Urinary bladder (tissue), 4 donors: ENCODE results near the gene SATL1. TPM values are rescaled to one million over a fixed set of nuclear protein-coding genes. Genes with fewer than 3 reads are reported as not detected.

Experiments used
- DNase-seq: peaks from one replicate; pipeline ENCODE4 v3.0.0-alpha.2; 2015; ENCODE audit errors: extremely low spot score
- H3K27ac ChIP-seq: one replicate; pipeline ENCODE4 v1.5.1; 2013; ENCODE audit warnings: low read depth, mild to moderate bottlenecking, moderate library complexity
- H3K36me3 ChIP-seq: one replicate; pipeline ENCODE4 v1.6.1; 2013; ENCODE audit warnings: mild to moderate bottlenecking, moderate library complexity; ENCODE audit not compliant: insufficient read depth
- H3K4me1 ChIP-seq: one replicate; pipeline ENCODE4 v1.6.1; 2013; ENCODE audit warnings: mild to moderate bottlenecking, moderate library complexity; ENCODE audit not compliant: insufficient read depth
- H3K4me3 ChIP-seq: one replicate; pipeline ENCODE4 v1.5.1; 2013; ENCODE audit warnings: low read depth, low read length
- WGBS: extraction: QIAGEN DNeasy Blood & Tissue Kit; methylation state at CpG from one replicate; pipeline ENCODE4 v1.1.7; 2013; 5-methylcytosine and 5-hydroxymethylcytosine counted together
- polyA plus RNA-seq: library from polyadenylated mRNA; stranded (reverse); fragments of 200-250 nt; gene quantifications from one replicate; pipeline ENCODE4 v1.2.3, GENCODE V29; 2013
- total RNA-seq: library from RNA; depleted of rRNA; stranded (reverse); fragments of >200 nt; gene quantifications from one replicate; pipeline ENCODE4 v1.2.3, GENCODE V29; 2014
- donor health status: healthy with polysubstance abuse.
- donor health status: healthy.

The SATL1 gene
- total and polyA plus RNA-seq, 2 donors = 0.21 TPM; not detected in 1

DNA sequence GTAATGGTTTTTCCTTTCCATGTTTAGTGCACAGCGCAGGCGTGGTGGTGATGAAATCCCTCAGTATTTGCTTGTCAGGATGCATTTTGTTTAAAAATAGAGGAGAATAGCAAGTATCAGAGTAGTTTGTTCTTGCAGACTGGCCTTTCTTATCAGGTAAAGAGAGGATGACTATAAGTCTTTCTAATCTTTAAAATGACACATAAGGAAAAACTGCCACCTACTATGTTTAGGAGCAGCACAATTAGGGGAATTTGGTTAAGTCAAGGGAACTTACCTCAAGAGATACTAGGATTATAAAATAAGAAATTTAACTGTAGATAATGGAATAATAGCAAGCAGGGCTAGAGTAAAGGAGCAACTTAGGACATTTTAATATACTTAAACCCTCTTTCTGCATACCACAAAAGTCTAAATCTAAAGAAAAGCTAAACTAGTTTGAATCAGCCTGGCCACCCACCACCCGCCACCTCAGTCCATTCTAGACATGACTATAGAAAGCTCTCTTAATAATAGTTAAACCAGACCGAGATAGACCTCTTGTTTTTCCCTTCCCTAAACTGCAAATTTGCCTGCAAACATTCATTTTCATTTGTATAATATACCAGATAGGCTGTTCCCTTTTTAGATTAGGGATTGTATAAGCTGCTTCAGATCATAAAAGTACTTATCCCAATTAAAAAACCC is 177.9 kb downstream of the SATL1 start:
- no peak for DNase-seq
- Histone ChIP-seq H3K4me1 (no peaks in the 10 kb centered on the region), H3K4me3 (no peak overlapping the region), H3K36me3 (no peaks in the 10 kb centered on the region), H3K27ac (no peak overlapping the region)
- 70% methylated on average over 4 of the region's 4 CpGs for WGBS

DNA sequence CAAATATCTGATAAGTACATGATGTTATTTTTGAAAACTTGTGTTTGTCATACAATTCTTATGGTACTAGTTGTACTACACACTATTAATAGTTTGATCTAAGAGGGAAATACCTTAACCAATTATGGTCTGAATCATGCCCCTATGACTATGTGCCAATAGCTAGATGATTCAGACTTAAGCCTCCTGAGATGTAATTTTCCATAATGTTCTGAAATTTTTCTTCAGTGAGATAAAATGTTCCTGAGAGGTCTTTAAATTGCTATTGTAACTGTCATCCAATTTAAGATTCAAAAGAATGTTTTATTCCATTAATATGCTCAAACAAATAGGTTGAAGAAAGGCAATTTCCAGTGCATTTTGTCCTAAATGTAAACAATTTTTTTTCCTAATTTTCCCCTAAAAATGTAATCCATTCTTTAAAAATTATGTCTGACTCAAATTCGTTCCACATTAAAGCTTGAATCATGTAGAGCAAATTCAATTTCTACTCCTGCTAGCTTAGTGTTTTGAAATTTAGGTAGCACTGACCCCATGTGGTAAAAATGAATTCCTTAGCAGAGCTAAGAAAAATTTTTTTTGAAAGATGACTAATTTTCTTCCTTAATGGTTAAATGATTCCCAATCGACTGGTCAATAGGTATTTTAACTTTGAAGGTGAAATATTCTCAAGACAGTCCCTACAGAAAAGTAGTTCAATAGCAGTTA is 190.8 kb downstream of the SATL1 start:
- H3K27ac ChIP-seq = no peak overlapping the region
- H3K36me3 ChIP-seq = no peaks in the 10 kb centered on the region
- H3K4me3 ChIP-seq = no peak overlapping the region
- H3K4me1 ChIP-seq = no peaks in the 10 kb centered on the region
- DNase-seq = no peak
- 24% methylated on average over 2 of the region's 2 CpGs for WGBS

DNA sequence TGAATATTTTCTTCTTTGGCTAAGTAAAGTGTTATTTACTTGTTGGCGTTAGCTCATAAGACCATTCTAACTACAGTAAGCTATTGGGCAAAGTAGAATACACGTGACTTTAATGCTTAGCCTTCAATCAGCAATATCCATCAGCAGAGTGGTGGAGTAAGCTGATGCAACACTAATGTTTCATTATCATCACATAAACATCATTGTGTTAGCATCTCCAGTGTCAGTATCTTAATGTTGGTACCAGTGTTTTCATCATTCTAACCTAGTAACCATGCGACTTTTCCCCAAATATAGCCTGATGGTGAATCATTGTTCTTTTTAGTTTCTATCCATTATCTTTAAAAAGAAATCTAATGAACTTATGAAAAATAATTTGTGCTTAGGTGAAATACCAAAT is 191.4 kb downstream of the SATL1 start:
- DNase-seq = no peak
- Histone ChIP-seq H3K4me1 (no peaks in the 10 kb centered on the region), H3K27ac (no peak overlapping the region), H3K36me3 (no peaks in the 10 kb centered on the region), H3K4me3 (no peak overlapping the region)
- 46% methylated on average over 3 of the region's 3 CpGs for WGBS

DNA sequence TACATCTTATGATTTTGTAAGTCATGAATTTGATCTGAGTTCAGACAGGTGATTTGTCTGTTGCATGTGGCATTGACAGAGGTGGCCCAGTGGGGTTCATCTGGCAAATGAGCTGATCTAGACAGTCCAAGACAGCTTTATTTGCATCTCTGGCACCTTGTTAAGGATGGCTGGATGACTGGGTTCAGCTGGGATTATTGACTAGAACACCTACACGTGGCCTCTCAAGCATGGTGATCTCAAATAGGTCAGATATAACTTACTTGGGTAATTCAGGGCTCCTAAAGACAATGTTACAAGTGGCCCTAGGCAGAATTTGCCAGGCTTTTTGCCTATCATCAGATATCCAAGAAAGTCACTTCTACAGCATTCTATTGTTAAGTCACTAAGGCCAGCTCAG is 192.0 kb downstream of the SATL1 start:
- H3K4me3 ChIP-seq = no peak overlapping the region
- H3K27ac ChIP-seq = no peak overlapping the region
- no peaks in the 10 kb centered on the region for H3K4me1 ChIP-seq
- H3K36me3 ChIP-seq = no peaks in the 10 kb centered on the region
- no peak for DNase-seq
- whole genome bisulfite sequencing = 51% methylated on average over 1 of the region's 1 CpG

Other genes with a start within 250 kb of the SATL1 start
- gene APOOL, start 239.9 kb downstream of the SATL1 start, total RNA-seq = 19.1 TPM
- 9.9 TPM for gene APOOL, start 239.9 kb downstream of the SATL1 start, polyA plus RNA-seq
- gene ZNF711, start 212 bp upstream of the SATL1 start, total RNA-seq = 52.6 TPM
- gene ZNF711, start 212 bp upstream of the SATL1 start, polyA plus RNA-seq = 7.4 TPM
- gene POF1B, start 135.9 kb upstream of the SATL1 start, total RNA-seq = 23.4 TPM
- 2.2 TPM for gene POF1B, start 135.9 kb upstream of the SATL1 start, polyA plus RNA-seq